COR-L47 (cell line): ENCODE measurements around the gene SH3BP2.
A peak's percentile ranks its signal among the peaks of the same experiment; 100 is the strongest.
"Not testable (repeated sequence)": the region's sequence is repeated elsewhere in the genome, so short reads cannot be mapped to it uniquely, and the experiment has no call there.

ENCODE experiments used
- DNase-seq: peaks from one replicate; lab custom pipeline; 2025; lab: John Stamatoyannopoulos, UW

Gene SH3BP2

GRCh38 chr4:2762486-2763370, 30.2 kb upstream of the SH3BP2 start:
- not testable (repeated sequence) for DNase-seq

DNA sequence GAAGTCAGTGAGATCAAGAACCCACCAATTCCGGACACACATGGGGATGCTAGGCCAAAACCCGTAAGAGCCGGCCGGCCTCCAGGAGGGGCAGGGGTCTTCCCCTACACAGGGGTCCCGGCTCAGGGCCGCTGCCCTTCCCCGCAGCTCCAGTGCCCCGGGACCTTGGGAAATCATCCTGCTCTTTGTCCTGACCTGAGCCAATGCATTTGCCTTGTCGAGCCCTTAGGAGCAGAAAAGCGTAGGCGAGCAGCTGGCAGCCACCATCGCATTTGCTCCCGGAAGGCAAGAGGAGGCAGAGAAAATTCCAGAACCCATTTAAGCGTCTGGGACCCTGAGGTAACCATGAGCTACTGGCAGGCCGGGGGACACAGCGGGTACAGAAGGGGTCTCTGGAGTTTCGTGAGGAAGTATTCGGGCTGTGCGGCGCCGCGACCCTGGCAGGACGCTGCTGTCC, 29.3 kb upstream of the SH3BP2 start:
- no peak for DNase-seq

DNA sequence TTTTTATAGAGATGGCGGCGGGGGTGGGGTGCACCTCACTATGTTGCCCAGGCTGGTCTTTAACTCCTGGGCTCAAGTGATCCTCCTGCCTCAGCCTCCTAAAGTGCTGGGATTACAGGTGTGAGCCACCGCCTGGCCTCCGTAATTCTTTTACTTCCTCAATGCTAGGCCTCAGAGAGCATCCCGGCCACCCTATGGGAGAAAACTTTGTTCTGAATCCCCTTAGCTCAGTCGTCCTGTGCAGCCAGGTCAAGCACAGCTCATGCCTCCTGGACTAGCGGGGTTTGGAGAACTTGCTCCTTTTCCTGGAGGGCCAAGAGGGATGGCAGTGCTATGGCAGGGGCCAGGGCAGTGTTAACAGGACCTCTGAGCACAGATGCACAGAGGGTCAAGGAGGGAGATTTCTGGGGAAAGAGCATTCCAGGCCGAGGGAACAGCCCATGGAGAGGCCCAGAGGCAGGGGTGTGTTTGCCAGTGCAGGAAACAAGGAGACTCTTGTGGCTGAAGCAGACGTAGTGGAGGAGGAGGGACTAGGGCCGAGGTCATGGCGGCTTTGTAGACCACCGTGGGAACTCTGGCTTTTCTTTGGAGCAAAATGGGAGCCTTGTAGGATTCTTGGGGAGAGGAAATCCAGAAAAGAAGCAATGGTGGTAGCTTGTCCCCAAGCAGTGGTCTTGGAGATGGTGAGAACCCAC, 26.9 kb upstream of the SH3BP2 start:
- no peak for DNase-seq

DNA sequence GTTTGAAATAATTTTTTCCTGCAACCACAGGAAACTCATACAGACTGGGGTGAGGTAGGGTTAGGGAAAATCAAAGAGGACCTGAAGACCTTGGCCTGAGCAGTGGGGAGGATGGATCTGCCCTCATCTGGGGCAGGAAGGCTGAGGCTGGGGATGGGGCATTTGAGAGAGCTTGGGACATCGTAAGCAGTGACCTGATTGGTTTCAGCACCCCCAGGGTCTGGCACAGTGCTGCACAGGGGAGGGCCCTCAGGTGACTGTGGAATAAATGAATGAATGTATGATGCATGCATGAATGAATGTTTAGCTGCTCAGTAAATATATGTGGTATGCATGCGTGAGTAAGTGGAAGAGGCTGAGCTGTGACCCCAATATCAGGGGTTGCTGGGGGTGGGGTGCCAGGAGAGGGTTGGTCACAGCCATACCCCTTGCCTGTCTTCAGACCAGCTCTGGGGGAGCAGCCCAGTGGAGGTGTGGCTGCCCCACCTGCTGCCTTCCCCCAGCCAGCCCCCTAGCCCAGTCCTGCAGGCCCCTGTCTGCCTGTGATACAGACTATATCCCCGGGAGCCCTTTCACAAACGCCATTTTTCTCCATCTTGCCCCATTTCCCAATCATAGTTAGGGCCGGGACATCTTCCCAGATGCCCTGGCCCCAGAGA, 25.7 kb upstream of the SH3BP2 start:
- no peak for DNase-seq

DNA sequence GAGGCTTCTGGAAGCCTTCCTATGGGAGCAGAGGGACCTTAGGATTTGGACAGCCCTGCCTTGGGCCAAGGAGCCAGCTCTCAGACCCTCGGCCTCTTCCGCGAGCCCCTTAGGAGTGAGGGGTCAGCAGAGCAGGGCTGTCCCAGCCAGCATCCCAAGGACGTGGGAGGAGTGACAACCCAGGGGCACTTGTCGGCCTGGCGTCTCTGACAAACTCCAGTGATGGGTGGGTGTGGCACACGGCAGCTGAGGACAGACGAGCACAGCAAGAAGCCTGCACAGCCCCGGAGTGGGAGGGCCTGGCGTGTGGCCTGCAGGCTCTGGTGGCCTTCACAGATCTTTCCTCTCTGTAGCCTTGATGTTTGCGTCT, 25.2 kb upstream of the SH3BP2 start:
- DNase-seq = no peak

- no peak for DNase-seq
Observed at GRCh38 chr4:2768124-2768523, 24.8 kb upstream of the SH3BP2 start.

- no peak for DNase-seq
Observed at GRCh38 chr4:2768921-2769336, 24.0 kb upstream of the SH3BP2 start.

DNA sequence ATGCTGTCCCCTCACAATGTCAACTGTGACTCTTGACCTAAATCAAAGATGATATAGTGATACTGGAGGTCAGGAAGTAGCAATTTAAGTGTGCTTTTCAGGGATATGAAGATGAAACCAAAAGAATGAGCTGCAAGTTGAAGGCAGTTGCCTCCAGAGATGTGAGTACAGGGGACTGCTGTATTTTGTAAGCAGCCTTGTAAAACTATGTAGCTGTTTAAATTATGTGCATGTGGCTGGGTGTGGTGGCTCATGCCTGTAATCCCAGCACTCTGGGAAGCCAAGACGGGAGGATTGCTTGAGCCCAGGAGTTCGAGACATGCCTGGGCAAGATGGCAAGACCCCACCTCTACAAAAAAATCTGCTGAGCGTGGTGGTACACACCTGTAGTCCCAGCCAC, 21.6 kb upstream of the SH3BP2 start:
- DNase-seq = no peak

DNA sequence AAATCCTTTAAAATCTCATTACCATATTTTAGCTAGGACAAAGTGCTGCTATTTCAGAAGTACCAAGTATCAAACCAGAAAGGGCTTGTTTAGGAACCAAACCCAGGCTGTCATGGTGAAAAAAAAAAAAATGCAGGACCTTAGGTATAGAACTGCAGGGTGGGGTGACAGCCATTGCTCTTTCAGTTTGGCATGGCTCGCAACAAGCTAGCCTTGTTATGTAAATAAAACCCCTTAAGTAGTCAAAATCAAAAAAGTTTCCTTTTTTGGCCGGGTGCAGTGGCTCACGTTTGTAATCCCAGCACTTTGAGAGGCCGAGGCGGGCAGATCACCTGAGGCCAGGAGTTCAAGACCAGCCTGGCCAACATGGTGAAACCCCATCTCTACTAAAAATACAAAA, 12.2 kb upstream of the SH3BP2 start:
- not testable (repeated sequence) for DNase-seq

GRCh38 chr4:2781911-2782310, 11.0 kb upstream of the SH3BP2 start:
- no peak for DNase-seq

DNA sequence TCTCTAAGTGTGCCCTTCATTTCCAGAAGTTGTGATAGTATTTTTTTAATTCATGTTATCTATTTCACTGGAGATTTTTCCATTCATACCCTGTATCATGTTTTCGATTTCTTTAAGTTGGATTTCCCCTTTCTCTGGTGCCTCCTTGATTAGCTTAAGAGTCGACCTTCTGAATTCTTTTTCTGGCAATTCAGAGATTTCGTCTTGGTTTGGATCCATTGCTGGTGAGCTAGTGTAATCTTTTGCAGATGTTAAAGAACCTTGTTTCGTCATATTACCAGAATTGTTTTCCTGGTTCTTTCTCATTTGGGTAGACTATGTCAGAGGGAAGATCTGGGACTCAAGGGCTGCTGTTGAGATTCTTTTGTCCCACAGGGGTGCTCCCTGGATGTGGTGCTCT, 9.1 kb upstream of the SH3BP2 start:
- no peak for DNase-seq

- DNase-seq = no peak
Observed at GRCh38 chr4:2785613-2786012, 7.3 kb upstream of the SH3BP2 start.

DNA sequence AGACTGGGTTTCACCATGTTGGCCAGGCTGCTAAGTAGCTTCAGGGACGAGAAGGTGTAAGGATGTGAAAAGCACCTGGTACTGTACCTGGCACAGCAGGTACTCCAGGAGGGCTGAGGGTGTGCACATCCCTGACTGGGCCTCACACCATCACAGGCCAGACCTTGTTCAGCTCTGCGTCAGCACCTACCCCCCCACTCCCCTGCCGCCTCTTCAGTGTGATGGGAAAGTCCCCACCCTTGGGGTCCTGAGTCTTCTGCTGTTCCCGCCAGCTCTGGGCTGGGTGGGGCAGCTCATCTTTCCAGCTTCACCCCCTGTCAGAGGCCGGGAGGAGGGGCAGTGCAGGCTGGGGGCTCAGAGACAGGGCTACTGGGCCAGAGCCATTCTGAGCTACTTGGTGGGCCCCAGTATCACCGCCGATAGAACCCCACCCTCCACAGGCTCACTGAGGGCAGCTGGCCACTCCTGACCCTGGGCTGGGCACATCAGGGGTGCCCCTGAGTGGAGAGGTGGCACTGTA, 6.7 kb upstream of the SH3BP2 start:
- no peak for DNase-seq

DNA sequence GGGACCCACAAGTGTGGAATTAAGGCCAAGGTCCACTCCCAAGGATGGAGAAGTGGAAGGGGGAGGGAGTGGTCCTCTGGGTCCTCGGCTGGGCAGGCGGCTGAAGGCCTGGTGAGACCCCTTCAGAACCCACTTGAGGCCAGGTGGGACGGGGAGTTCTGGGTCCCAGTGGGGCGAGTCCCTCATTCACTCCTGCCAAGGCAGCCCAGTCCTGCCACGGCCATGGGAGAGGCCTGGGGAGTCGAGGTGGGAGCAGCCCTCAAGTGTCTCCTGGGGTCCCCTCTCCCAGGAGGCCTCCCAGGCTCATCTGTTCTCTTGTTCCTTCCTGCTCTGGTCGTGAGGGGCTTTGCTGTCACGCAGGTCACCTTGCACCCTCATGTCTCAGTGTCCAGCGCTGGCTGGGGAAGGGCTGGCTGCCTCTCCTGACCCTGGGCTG, 6.1 kb upstream of the SH3BP2 start:
- no peak for DNase-seq

DNA sequence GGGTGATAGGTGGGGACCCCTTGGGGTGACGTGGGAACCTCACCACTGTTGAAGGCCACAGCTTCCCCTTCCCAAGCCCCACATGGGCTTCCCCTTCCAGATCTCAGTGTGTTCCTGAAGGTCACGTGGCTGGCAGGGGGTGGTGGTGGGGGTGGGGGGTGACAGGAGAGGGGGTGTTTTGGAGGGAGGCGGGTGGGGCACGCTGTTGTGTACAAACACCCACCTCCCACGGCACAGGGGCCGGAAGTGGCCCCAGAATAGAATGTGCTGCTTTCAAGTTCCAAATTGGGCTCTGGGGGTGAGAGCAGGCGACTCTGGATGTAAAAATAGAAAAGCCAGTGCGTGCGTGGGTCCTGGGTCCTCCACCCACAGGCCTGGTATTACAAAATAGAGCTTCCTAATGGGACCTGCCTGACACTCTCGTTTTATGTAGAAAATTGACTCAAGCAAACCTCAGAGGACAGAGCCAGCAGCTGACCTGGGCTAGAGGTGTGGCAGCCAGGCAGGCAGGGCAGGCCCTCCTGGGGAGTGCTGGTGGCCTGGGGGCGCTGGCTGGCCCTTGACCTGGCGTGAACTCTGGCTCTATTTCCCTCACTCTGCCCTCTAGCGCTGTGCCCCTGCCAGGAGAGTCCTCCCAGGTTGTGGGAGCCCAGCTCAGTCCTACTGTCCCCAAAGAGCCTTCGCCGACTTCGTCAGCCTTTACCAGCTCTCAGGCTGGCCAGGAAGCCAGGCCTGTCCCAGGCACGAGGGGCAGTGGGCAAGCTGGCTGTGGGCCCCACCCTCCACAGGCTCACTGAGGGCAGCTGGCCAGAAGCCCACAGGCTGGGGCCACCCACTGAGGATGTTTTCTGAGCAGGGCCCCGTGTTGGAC, 5.4 kb upstream of the SH3BP2 start:
- no peak for DNase-seq

DNA sequence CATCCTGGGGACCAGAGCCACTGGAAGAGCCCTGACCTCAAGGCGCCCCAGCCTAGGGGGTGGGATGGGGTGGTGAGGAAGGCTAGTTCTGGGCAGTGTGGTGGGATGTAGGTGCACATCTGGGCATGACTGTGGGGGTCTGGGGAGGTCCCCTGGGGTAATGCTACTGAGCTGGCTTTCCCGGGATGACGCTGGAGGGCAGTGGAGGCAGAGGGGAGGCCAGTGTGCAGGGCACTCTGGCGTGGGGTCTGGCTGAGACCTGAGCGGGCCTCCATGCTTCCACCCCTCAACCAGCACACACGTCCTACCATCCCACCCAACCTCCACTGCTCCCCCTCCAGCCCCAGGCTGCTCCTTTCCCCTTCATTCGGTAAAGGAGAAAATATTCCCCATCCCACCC, 4.8 kb upstream of the SH3BP2 start:
- DNase-seq = no peak

GRCh38 chr4:2788532-2789103, 4.3 kb upstream of the SH3BP2 start:
- no peak for DNase-seq

DNA sequence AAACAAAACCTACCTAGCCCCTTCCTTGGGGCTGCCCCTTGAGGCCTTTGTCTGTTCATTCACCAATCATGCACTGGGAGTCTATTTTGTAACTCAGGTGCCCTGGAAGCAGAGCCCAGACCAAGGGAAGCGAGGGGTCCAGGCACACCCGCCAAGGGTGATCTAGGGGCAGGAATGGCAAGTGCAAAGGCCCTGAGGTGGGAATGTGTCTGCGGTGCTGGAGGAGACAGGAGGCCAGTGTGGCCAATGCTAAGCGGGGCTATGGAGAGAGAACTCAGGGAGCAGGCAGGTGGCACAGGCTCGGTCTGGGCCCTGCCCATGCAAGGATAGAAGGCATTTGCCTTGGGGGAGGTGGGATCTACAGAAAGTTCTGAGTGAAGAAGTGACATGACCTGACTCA, 3.5 kb upstream of the SH3BP2 start:
- DNase-seq = no peak

DNA sequence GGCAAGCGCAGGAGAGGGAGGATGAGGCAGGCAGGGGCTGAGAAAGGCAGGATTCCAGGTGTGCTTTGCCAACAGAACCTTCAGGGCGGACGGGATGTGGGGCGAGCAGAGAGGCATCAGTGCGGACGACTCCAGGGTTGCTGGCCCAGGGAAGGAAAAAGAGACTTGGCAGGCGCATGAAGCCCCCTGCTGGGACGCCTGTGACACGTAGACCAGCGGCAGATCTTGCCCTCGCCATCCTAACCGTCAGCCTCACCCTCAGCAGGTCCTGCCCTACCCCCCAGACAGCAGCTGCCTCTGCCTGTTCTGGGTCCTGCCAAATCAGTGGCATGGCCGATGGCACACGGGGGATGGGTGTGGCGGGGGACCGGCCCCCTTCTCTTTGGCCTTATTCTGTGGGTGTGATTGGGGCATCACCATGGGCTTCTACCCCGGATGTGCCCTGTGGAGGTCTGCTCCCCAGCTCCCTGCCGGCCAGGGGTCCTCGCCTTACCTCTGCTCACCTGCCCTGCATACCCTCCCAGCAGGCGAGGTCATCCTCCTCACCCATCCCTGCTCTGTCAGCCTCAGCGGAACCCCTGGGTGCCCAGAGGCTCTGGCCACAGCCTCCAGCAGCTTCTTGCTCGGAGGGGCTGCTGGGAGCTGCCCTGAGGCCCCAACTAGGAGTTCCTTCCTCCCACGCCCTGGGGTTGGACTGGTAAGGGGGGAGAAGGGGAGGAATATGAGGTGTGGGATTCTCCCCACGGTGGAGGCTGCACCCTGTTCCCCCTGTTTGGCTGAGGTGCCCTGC, 2.9 kb upstream of the SH3BP2 start:
- DNase-seq = peak; percentile 22
